B cell (primary cell): Measurements from ENCODE around the gene ASCL5. TPM values are rescaled to one million over a fixed set of nuclear protein-coding genes. Genes with fewer than 3 reads are reported as not detected.

Experiments used
- ATAC-seq: fragments of 200-7000 bp; cut with Tn5 transposase; one replicate; pipeline ENCODE4 v1.10.0; 2021; ENCODE audit warnings: low read depth, mild to moderate bottlenecking, moderate number of reproducible peaks, moderate library complexity
- CTCF ChIA-PET: fragments of 350-600 bp; sonication (Branson Sonifier 250); formaldehyde crosslinking; loops from one replicate; lab custom pipeline; 2021; ENCODE audit warnings: antibody characterized with exemption, inconsistent platforms; lab: Charles Lee
- POLR2A ChIA-PET: fragments of 350-600 bp; sonication (Branson Sonifier 250); formaldehyde crosslinking; loops from one replicate; lab custom pipeline; 2021; ENCODE audit warnings: antibody characterized with exemption; lab: Charles Lee
- DNase-seq: peaks from one replicate; pipeline ENCODE4 v3.0.0; 2013
- H2AFZ ChIP-seq: 2 replicates; pipeline ENCODE4 v1.6.1; 2012; ENCODE audit warnings: mild to moderate bottlenecking, low read depth, low read length; ENCODE audit not compliant: insufficient read depth, poor library complexity, severe bottlenecking
- H3K27ac ChIP-seq, 2 donors: 1 replicate in 1 of 2; 2 replicates in 1 of 2; pipeline ENCODE4 v1.5.1; 2012 to 2013; ENCODE audit warnings: low read length in 2 of 2, mild to moderate bottlenecking in 2 of 2, moderate library complexity in 1 of 2
- H3K27me3 ChIP-seq, 4 experiments: fragments of 200-600 bp in 1 of 4; sonication (generic) in 1 of 4; replicated peaks in 1 of 4; 1 replicate in 2 of 4; 2 replicates in 2 of 4; pipeline versions ENCODE4 v1.6.1 to v1.7.0; 2013 to 2016; ENCODE audit warnings: low read length in 3 of 4, mild to moderate bottlenecking in 2 of 4, mixed read lengths in 1 of 4, moderate library complexity in 1 of 4; ENCODE audit not compliant: insufficient read depth in 4 of 4, control insufficient read depth in 3 of 4; ENCODE audit errors: control extremely low read depth in 1 of 4
- H3K36me3 ChIP-seq, 2 experiments: replicated peaks in 1 of 2; 1 replicate in 1 of 2; 2 replicates in 1 of 2; pipeline versions ENCODE4 v1.6.1 to v1.7.1; 2013; ENCODE audit warnings: low read length in 1 of 2; ENCODE audit not compliant: insufficient read depth in 2 of 2, control insufficient read depth in 1 of 2; ENCODE audit errors: control extremely low read depth in 1 of 2, extremely low read depth in 1 of 2
- H3K4me1 ChIP-seq, 2 donors: fragments of 200-600 bp in 1 of 2; sonication (generic) in 1 of 2; 1 replicate in 1 of 2; 2 replicates in 1 of 2; pipeline versions ENCODE4 v1.5.1 to v1.6.1; 2013 to 2017; ENCODE audit warnings: low read length in 2 of 2; ENCODE audit not compliant: control insufficient read depth in 2 of 2, insufficient read depth in 2 of 2
- H3K4me2 ChIP-seq: replicated peaks from 2 replicates; pipeline ENCODE3; 2012; ENCODE audit warnings: mild to moderate bottlenecking, low read depth, low read length; ENCODE audit not compliant: poor library complexity, severe bottlenecking
- H3K4me3 ChIP-seq, 5 experiments: fragments of 200-600 bp in 1 of 5; sonication (generic) in 1 of 5; 1 replicate in 3 of 5; 2 replicates in 2 of 5; pipeline versions ENCODE4 v1.5.1 to v1.7.0; 2011 to 2016; ENCODE audit warnings: low read length in 4 of 5, mild to moderate bottlenecking in 4 of 5, low read depth in 2 of 5, control low read depth in 1 of 5, moderate library complexity in 1 of 5; ENCODE audit not compliant: insufficient read depth in 1 of 5; ENCODE audit errors: control extremely low read depth in 1 of 5, extremely low read depth in 1 of 5
- H3K79me2 ChIP-seq: fragments of 200-600 bp; sonication (generic); one replicate; pipeline ENCODE4 v1.6.0; 2016; ENCODE audit warnings: low read length; ENCODE audit not compliant: control insufficient read depth, insufficient read depth
- H3K9ac ChIP-seq: fragments of 200-600 bp; sonication (generic); 2 replicates; pipeline ENCODE4 v1.6.1; 2017; ENCODE audit warnings: mild to moderate bottlenecking, low read length, moderate library complexity
- H3K9me3 ChIP-seq, 3 donors: one replicate each; pipeline versions ENCODE4 v1.6.1 to v1.7.1; 2013; ENCODE audit warnings: low read length in 2 of 3; ENCODE audit not compliant: control insufficient read depth in 2 of 3, insufficient read depth in 1 of 3; ENCODE audit errors: control extremely low read depth in 1 of 3
- H4K20me1 ChIP-seq: 2 replicates; pipeline ENCODE4 v1.6.0; 2012; ENCODE audit warnings: mild to moderate bottlenecking, low read length; ENCODE audit not compliant: insufficient read depth, control insufficient read depth, poor library complexity, severe bottlenecking
- H3K27ac Mint-ChIP-seq: one replicate; pipeline ENCODE4 v1.8.0; 2021; ENCODE audit warnings: mixed read lengths
- H3K27me3 Mint-ChIP-seq: one replicate; pipeline ENCODE4 v1.8.0; 2021; ENCODE audit warnings: mixed read lengths
- H3K4me1 Mint-ChIP-seq: one replicate; pipeline ENCODE4 v1.8.0; 2021; ENCODE audit warnings: mixed read lengths
- H3K4me3 Mint-ChIP-seq: one replicate; pipeline ENCODE4 v1.8.0; 2021; ENCODE audit warnings: mixed read lengths
- H3K9me3 Mint-ChIP-seq: one replicate; pipeline ENCODE4 v1.8.0; 2022; ENCODE audit warnings: mixed read lengths; ENCODE audit not compliant: insufficient read depth
- EZH2 ChIP-seq: IDR thresholded peaks from 2 replicates; pipeline ENCODE4 v1.6.1; 2012; ENCODE audit warnings: borderline replicate concordance, low read depth, mild to moderate bottlenecking, moderate library complexity, low read length; ENCODE audit not compliant: insufficient read depth, poor library complexity, severe bottlenecking
- WGBS: methylation state at CpG from one replicate; pipeline ENCODE4 v1.1.5; 2013; ENCODE audit warnings: missing lambda C conversion rate; ENCODE audit not compliant: insufficient coverage; 5-methylcytosine and 5-hydroxymethylcytosine counted together
- intact Hi-C: fragments of 100-400 bp; cut with micrococcal nuclease; formaldehyde crosslinking; loops from one replicate; pipeline ENCODE4 v1.10.0; 2022
- polyA plus RNA-seq: library from polyadenylated mRNA; depleted of rRNA; stranded (reverse); fragments of >200 nt; gene quantifications from 2 replicates; pipeline ENCODE4 v1.2.3, GENCODE V29; 2012
- total RNA-seq, 2 donors: library from RNA; stranded (reverse); fragments of 120-200 nt in 1 of 2; gene quantifications; 1 replicate in 1 of 2; 2 replicates in 1 of 2; pipeline versions ENCODE4 v1.2.3 to v1.2.4, GENCODE V29; 2013 to 2022
- TF ChIP-seq, protein P1 (sequence below): fragments of 200-600 bp; IDR thresholded peaks from one replicate; pipeline ENCODE4 v1.8.0; 2022; ENCODE audit warnings: antibody characterized with exemption, mild to moderate bottlenecking

The ASCL5 gene
- total and polyA plus RNA-seq, 2 donors (not counting 1 experiment from before 2014, with no cell fraction given), result not detected

DNA sequence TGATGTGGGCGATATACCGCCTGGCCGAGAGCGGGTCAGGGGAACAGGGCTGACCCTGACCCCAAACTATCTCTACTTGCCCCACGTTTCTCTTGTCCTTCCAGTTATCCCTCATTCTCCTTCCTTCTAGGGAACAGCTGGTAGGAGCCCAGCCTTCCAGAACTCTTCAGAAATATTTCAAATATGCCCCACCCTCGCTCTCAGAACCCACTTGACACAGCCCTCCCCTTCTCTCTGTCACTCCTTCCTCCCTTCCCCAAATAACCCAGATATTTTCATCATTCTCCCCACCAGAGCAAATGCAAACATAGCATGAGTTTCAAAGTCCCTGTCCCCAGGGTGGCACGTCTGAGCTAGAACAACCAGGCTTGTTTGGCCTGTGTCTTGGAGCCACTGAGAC is 15.8 kb downstream of the ASCL5 start:
- DNase-seq (no peak), ATAC-seq (no peak)
- Histone ChIP-seq H4K20me1 (no peaks in the 10 kb centered on the region), H3K27me3 (peaks cover 0 to 28% (median 14%) of the 10 kb centered on the region in 4 experiments), H3K4me2 (no peak overlapping the region), H3K4me3 (no peak overlapping the region), H3K27ac (no peak overlapping the region), H3K9me3 (peaks cover 0 to 5% (median 0%) of the 10 kb centered on the region in 3 donors), H3K36me3 (no peaks in the 10 kb centered on the region), H3K79me2 (no peaks in the 10 kb centered on the region), H2AFZ (no peak overlapping the region), H3K9ac (no peak overlapping the region), H3K4me1 (peaks cover 4 to 13% of the 10 kb centered on the region in 2 donors)
- no peak overlapping the region for H3K27ac Mint-ChIP-seq
- POLR2A ChIA-PET, result no interaction called here
- no peak for TF ChIP-seq EZH2
- TF ChIP-seq, protein P1, sequence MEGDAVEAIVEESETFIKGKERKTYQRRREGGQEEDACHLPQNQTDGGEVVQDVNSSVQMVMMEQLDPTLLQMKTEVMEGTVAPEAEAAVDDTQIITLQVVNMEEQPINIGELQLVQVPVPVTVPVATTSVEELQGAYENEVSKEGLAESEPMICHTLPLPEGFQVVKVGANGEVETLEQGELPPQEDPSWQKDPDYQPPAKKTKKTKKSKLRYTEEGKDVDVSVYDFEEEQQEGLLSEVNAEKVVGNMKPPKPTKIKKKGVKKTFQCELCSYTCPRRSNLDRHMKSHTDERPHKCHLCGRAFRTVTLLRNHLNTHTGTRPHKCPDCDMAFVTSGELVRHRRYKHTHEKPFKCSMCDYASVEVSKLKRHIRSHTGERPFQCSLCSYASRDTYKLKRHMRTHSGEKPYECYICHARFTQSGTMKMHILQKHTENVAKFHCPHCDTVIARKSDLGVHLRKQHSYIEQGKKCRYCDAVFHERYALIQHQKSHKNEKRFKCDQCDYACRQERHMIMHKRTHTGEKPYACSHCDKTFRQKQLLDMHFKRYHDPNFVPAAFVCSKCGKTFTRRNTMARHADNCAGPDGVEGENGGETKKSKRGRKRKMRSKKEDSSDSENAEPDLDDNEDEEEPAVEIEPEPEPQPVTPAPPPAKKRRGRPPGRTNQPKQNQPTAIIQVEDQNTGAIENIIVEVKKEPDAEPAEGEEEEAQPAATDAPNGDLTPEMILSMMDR, result no peak
- WGBS, result 88% methylated on average over 7 of the region's 7 CpGs
- peaks cover 24% of the 10 kb centered on the region for H3K27me3 Mint-ChIP-seq
- H3K9me3 Mint-ChIP-seq, result no peaks in the 10 kb centered on the region
- CTCF ChIA-PET, result no interaction called here
- H3K4me1 Mint-ChIP-seq, result peaks cover 4% of the 10 kb centered on the region
- intact Hi-C loops, result no loop called here
- no peak overlapping the region for H3K4me3 Mint-ChIP-seq

- no peak overlapping the region for H3K9ac ChIP-seq
- no peak for TF ChIP-seq EZH2
- TF ChIP-seq, protein P1, result no peak
- H3K27me3 ChIP-seq, result peaks cover 0 to 23% (median 13%) of the 10 kb centered on the region in 4 experiments
- Mint-ChIP-seq H3K4me3 (no peak overlapping the region), H3K9me3 (no peaks in the 10 kb centered on the region), H3K27me3 (peaks cover 18% of the 10 kb centered on the region), H3K27ac (no peak overlapping the region), H3K4me1 (peaks cover 4% of the 10 kb centered on the region)
- H2AFZ ChIP-seq, result no peak overlapping the region
- DNase-seq (no peak), ATAC-seq (no peak)
- CTCF ChIA-PET, result no interaction called here
- no peaks in the 10 kb centered on the region for H4K20me1 ChIP-seq
- POLR2A ChIA-PET, result no interaction called here
- intact Hi-C loops, result no loop called here
- no peak overlapping the region for H3K27ac ChIP-seq
- H3K9me3 ChIP-seq, result peaks cover 0 to 5% (median 0%) of the 10 kb centered on the region in 3 donors
- H3K36me3 ChIP-seq, result no peaks in the 10 kb centered on the region
- WGBS, result no CpG with 5 or more reads among the region's 5 CpGs
- H3K4me1 ChIP-seq, result peaks cover 4 to 13% of the 10 kb centered on the region in 2 donors
- H3K79me2 ChIP-seq, result no peaks in the 10 kb centered on the region
- no peak overlapping the region for H3K4me2 ChIP-seq
- no peak overlapping the region for H3K4me3 ChIP-seq
These were observed 16.4 kb downstream of the ASCL5 start for GRCh38 chr1:201110616-201111015.
